ENCODE measurements around the gene MPP7.

GRCh38 chr10:28253169-28253785 is 49.6 kb downstream of the MPP7 start:
- TF ChIP-seq CTCF (conservative IDR thresholded peaks at IDR 0.05; ENCODE audit: low read depth, low read length): no peak
- TF ChIP-seq EZH2 (IDR thresholded peaks at IDR 0.05; ENCODE audit: borderline replicate concordance, low read depth, low read length, poor library complexity, severe bottlenecking): no peak
